ENCODE data around the gene CCDC120. TPM values are rescaled to one million over a fixed set of nuclear protein-coding genes. Genes with fewer than 3 reads are reported as not detected.
A peak's percentile ranks its signal among the peaks of the same experiment; 100 is the strongest.

CCDC120 gene
- total and polyA plus RNA-seq, 9 of the 15 experiments (the other 6 are each of a cell fraction or from before 2014, with no cell fraction given): 0.13 to 3.6 (median 0.54) TPM

- TF ChIP-seq DPF2 (IDR thresholded peaks at IDR 0.05): no peak
- TF ChIP-seq SNRNP70 (optimal IDR thresholded peaks at IDR 0.05; ENCODE audit: low read depth, low read length): no peak
- no peak for TF ChIP-seq ZNF75A (CRISPR knock-in tag; IDR thresholded peaks at IDR 0.05)
- TF ChIP-seq GATAD2A (IDR thresholded peaks at IDR 0.05): 0 out of 2 replicates have a peak, but pooled peaks have one; percentile 40
- TF ChIP-seq ETV5 (CRISPR knock-in tag; IDR thresholded peaks at IDR 0.05; ENCODE audit: low read depth): peak; percentile 47; the same call in 1 of the 2 replicates
- no peak for TF ChIP-seq ZNF764 (CRISPR knock-in tag; IDR thresholded peaks at IDR 0.05; ENCODE audit: low read depth)
- TF ChIP-seq SMARCA5 (IDR thresholded peaks at IDR 0.05): no peak
- TF ChIP-seq, protein P1, sequence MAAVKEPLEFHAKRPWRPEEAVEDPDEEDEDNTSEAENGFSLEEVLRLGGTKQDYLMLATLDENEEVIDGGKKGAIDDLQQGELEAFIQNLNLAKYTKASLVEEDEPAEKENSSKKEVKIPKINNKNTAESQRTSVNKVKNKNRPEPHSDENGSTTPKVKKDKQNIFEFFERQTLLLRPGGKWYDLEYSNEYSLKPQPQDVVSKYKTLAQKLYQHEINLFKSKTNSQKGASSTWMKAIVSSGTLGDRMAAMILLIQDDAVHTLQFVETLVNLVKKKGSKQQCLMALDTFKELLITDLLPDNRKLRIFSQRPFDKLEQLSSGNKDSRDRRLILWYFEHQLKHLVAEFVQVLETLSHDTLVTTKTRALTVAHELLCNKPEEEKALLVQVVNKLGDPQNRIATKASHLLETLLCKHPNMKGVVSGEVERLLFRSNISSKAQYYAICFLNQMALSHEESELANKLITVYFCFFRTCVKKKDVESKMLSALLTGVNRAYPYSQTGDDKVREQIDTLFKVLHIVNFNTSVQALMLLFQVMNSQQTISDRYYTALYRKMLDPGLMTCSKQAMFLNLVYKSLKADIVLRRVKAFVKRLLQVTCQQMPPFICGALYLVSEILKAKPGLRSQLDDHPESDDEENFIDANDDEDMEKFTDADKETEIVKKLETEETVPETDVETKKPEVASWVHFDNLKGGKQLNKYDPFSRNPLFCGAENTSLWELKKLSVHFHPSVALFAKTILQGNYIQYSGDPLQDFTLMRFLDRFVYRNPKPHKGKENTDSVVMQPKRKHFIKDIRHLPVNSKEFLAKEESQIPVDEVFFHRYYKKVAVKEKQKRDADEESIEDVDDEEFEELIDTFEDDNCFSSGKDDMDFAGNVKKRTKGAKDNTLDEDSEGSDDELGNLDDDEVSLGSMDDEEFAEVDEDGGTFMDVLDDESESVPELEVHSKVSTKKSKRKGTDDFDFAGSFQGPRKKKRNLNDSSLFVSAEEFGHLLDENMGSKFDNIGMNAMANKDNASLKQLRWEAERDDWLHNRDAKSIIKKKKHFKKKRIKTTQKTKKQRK (IDR thresholded peaks at IDR 0.05; ENCODE audit: borderline replicate concordance, low read depth, low read length): no peak
- TF ChIP-seq TCF3 (CRISPR knock-in tag; IDR thresholded peaks at IDR 0.05): no peak
- 0 out of 2 replicates have a peak, but pooled peaks have one; percentile 35 for TF ChIP-seq SMAD4 (CRISPR knock-in tag; conservative IDR thresholded peaks at IDR 0.05)
- TF ChIP-seq ZBTB5 (IDR thresholded peaks at IDR 0.05): no peak
- TF ChIP-seq MECOM (CRISPR knock-in tag; IDR thresholded peaks at IDR 0.05): no peak
- TF ChIP-seq PHF8 (IDR thresholded peaks at IDR 0.05; ENCODE audit: borderline replicate concordance, low read length): peak; percentile 35; the same call in 1 of the 2 replicates
- no peak for TF ChIP-seq ASH1L (IDR thresholded peaks at IDR 0.05; ENCODE audit: borderline replicate concordance, low read depth, partially characterized antibody)
- TF ChIP-seq, protein P2, sequence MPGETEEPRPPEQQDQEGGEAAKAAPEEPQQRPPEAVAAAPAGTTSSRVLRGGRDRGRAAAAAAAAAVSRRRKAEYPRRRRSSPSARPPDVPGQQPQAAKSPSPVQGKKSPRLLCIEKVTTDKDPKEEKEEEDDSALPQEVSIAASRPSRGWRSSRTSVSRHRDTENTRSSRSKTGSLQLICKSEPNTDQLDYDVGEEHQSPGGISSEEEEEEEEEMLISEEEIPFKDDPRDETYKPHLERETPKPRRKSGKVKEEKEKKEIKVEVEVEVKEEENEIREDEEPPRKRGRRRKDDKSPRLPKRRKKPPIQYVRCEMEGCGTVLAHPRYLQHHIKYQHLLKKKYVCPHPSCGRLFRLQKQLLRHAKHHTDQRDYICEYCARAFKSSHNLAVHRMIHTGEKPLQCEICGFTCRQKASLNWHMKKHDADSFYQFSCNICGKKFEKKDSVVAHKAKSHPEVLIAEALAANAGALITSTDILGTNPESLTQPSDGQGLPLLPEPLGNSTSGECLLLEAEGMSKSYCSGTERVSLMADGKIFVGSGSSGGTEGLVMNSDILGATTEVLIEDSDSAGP (CRISPR knock-in tag; IDR thresholded peaks at IDR 0.05): no peak
- TF ChIP-seq, protein P3, sequence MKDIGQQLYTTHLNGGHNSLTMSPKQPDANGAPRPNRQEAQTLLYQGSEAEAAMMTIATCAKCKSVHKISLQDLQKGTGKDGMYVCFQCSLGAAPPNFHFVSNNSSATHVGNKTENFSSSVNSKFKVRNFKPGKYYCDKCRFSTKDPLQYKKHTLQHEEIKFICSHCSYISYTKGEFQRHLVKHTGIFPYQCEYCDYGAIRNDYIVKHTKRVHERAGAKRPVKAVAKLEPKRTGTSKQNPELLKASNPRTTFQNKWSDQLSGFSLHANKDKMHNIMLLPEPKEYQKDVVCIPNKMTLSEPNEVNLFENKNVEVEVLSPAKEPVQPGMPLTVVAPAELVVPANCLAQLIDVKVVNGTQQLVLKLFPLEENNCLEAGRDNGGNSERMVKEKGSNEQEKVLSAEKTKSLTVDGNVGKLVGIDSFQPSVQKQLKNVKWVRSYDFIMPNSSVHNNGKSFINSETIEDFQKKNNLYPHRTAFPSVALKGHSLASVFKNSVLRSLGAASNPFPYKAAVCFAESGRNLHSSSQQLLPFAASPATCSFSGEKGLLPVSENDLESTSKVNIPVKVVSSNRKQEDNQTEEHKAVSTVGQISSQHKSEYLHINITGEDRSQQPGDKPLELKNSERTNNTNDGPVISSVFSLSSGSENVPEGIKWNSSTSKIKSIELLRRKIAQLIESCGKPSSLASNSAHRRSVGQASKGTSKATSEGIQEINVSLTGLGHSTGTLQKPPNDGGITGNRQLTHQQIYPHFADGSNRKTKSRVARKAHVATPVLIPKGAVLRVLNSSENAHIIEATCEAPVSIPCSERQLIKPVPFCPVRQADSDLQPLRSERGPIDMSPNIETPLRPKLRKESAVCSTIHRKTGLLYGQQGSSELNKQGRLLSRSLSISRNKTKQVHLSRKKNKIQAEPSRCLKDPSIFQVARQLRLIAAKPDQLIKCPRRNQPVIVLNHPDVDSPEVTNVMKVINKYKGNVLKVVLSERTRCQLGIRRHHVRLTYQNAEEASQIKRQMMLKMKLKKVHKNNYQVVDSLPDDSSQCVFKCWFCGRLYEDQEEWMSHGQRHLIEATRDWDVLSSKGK (CRISPR knock-in tag; IDR thresholded peaks at IDR 0.05): no peak
- no peak for TF ChIP-seq ZBTB7A (IDR thresholded peaks at IDR 0.05; ENCODE audit: borderline replicate concordance, control insufficient read depth, low read depth, low read length)
These were observed 16.1 kb upstream of the CCDC120 start (continued) for GRCh38 chrX:49042581-49043219.
